Measurements from ENCODE around the gene EFCAB7.

Gene EFCAB7

GRCh38 chr1:63537006-63537405, 13.7 kb downstream of the EFCAB7 start:
- no peak overlapping the region for H3K4me3 ChIP-seq (replicated peaks; ENCODE audit: low read depth, low read length)
- H3K36me3 ChIP-seq (ENCODE audit: control insufficient read depth, insufficient read depth, low read length) = no peaks in the 10 kb centered on the region; the same call in 1 of the 2 replicates
- no peak for DNase-seq (ENCODE audit: extremely low read depth, insufficient read length)
- H3K27me3 ChIP-seq (replicated peaks; ENCODE audit: control insufficient read depth, insufficient read depth, low read length) = no peaks in the 10 kb centered on the region
- no peak for TF ChIP-seq CTCF (IDR thresholded peaks at IDR 0.05; ENCODE audit: insufficient read depth, low read length, poor library complexity, severe bottlenecking)

- TF ChIP-seq CTCF (IDR thresholded peaks at IDR 0.05; ENCODE audit: insufficient read depth, low read length, poor library complexity, severe bottlenecking) = peak; percentile 22
- Histone ChIP-seq H3K27me3 (replicated peaks; ENCODE audit: control insufficient read depth, insufficient read depth, low read length) (no peaks in the 10 kb centered on the region), H3K36me3 (ENCODE audit: control insufficient read depth, insufficient read depth, low read length) (no peaks in the 10 kb centered on the region; the same call in 1 of the 2 replicates), H3K4me3 (replicated peaks; ENCODE audit: low read depth, low read length) (no peak overlapping the region)
- no peak for DNase-seq (ENCODE audit: extremely low read depth, insufficient read length)
These were observed 14.6 kb downstream of the EFCAB7 start for GRCh38 chr1:63537940-63538339.

GRCh38 chr1:63545780-63546179, 22.5 kb downstream of the EFCAB7 start:
- H3K36me3 ChIP-seq (ENCODE audit: control insufficient read depth, insufficient read depth, low read length) = no peaks in the 10 kb centered on the region
- H3K4me3 ChIP-seq (replicated peaks; ENCODE audit: low read depth, low read length) = no peak overlapping the region
- TF ChIP-seq CTCF (IDR thresholded peaks at IDR 0.05; ENCODE audit: insufficient read depth, low read length, poor library complexity, severe bottlenecking) = no peak
- no peaks in the 10 kb centered on the region for H3K27me3 ChIP-seq (replicated peaks; ENCODE audit: control insufficient read depth, insufficient read depth, low read length)
- no peak for DNase-seq (ENCODE audit: extremely low read depth, insufficient read length)

- DNase-seq (ENCODE audit: extremely low read depth, insufficient read length) = no peak
- no peak for TF ChIP-seq CTCF (IDR thresholded peaks at IDR 0.05; ENCODE audit: insufficient read depth, low read length, poor library complexity, severe bottlenecking)
- Histone ChIP-seq H3K36me3 (ENCODE audit: control insufficient read depth, insufficient read depth, low read length) (no peaks in the 10 kb centered on the region), H3K4me3 (replicated peaks; ENCODE audit: low read depth, low read length) (no peak overlapping the region), H3K27me3 (replicated peaks; ENCODE audit: control insufficient read depth, insufficient read depth, low read length) (no peaks in the 10 kb centered on the region)
These were observed 24.4 kb downstream of the EFCAB7 start for GRCh38 chr1:63547621-63548294.

- H3K27me3 ChIP-seq (replicated peaks; ENCODE audit: control insufficient read depth, insufficient read depth, low read length) = no peaks in the 10 kb centered on the region
- H3K36me3 ChIP-seq (ENCODE audit: control insufficient read depth, insufficient read depth, low read length) = no peaks in the 10 kb centered on the region
- no peak overlapping the region for H3K4me3 ChIP-seq (replicated peaks; ENCODE audit: low read depth, low read length)
- no peak for DNase-seq (ENCODE audit: extremely low read depth, insufficient read length)
- TF ChIP-seq CTCF (IDR thresholded peaks at IDR 0.05; ENCODE audit: insufficient read depth, low read length, poor library complexity, severe bottlenecking) = no peak
These were observed 25.0 kb downstream of the EFCAB7 start for GRCh38 chr1:63548303-63548702.

GRCh38 chr1:63548877-63549276, 25.6 kb downstream of the EFCAB7 start:
- DNase-seq (ENCODE audit: extremely low read depth, insufficient read length) = no peak
- no peaks in the 10 kb centered on the region for H3K27me3 ChIP-seq (replicated peaks; ENCODE audit: control insufficient read depth, insufficient read depth, low read length)
- H3K36me3 ChIP-seq (ENCODE audit: control insufficient read depth, insufficient read depth, low read length) = no peaks in the 10 kb centered on the region
- TF ChIP-seq CTCF (IDR thresholded peaks at IDR 0.05; ENCODE audit: insufficient read depth, low read length, poor library complexity, severe bottlenecking) = no peak
- no peak overlapping the region for H3K4me3 ChIP-seq (replicated peaks; ENCODE audit: low read depth, low read length)
